ENCODE measurements around the gene ANKUB1. TPM values are rescaled to one million over a fixed set of nuclear protein-coding genes. Genes with fewer than 3 reads are reported as not detected.

The ANKUB1 gene
- total RNA-seq, 1 experiment from 2014 or later, result 0.12 TPM

DNA sequence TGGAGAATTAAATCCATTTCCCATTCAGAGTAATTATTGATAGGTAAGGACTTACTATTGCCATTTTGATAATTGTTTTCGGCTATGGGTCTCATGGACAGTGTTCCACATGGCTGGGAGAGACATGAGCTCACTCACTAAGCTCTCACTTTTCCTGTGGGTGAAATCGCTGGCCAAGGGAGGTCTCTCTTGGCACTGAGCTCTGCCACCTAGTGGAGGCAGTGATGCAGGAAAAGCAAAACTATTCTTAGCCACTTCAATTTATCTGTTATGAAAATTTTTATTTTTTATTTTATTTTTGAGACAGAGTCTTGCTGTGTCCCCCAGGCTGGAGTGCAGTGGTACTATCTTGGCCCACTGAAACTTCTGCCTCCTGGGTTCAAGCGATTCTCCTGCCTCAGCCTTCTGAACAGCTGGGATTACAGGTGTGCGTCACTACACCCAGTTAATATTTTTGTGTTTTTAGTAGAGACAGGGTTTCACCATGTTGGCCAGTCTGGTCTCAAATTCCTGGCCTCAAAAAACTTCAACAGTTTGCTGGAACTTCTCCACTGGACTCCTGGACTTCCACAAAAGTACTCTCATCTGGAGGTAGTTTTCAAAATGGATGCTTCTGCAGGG, 16.0 kb upstream of the ANKUB1 start:
- DNase-seq (ENCODE audit: low read depth), result peak; percentile 73

GRCh38 chr3:149806171-149806778, 13.9 kb upstream of the ANKUB1 start:
- DNase-seq (ENCODE audit: low read depth), result no peak

DNA sequence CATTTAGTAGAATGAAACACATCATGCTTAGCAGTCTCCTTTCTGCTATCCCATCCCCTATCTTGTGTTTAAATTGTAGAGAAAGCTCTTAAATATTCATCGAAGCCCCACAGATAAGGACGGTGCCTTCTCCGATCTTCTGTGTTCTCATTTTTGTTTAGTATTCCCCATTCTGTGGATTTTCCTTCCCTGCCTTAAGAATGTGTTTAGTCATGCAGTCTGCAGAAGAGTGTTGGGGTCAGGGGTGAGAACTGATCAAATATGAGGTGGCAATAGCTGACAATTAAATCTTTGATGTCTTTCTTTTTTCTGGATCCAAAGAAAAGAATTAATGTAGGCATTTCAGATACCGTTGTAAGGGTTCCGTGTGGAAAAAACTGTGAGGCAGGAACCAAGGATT, 9.3 kb upstream of the ANKUB1 start:
- no peak for DNase-seq (ENCODE audit: low read depth)

DNA sequence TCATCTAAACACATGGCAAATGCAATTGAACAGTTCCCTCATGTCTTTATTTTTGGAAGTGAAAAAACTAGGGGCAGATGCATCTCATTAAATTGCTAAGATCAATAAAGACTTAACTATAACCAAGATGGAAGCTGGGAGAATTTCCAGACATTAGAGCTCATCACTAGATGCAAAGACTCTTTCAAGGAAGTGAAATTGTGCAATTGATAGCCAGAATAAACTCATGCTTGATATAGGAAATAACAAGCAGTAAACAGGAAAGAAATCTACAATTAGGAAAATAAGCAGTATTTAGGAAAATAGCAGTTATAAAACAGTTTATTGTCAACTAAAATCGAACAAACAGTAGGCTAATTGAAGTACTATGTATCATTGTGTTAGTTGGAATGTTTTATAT, 8.8 kb upstream of the ANKUB1 start:
- no peak for DNase-seq (ENCODE audit: low read depth)

DNA sequence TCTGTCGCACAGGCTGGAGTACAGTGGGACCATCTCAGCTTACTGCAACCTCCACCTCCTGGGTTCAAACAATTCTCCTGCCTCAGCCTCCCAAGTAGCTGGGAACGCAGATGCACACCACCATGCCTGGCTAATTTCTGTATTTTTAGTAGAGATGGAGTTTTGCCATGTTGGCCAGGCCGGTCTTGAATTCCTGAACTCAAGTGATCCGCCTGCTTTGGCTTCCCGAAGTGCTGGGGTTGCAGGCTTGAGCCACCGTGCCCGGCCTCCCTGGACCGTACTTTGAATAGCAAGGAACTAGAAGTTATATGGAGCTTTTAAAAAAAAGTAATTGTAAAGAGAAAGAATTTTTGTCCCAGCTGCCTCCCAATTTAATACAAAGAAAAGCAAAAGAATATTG, 8.3 kb upstream of the ANKUB1 start:
- DNase-seq (ENCODE audit: low read depth), result no peak

DNA sequence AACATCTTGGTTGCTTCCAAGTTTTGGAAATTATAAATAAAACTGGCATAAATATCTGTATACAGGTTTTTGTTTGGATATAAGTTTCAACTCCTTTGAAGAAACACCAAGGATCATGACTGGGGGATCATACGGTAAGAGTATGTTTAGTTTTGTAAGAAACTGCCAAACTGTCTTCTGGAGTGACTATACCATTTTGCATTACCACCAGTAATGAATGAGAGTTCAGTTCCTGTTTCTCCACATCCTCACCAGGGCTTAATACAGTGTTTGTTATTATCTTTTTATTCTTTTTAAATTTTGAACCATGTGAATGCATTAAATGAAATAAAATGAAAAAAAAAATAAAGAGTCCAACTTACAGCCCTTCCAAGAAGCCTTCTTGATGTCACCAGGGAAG, 3.7 kb upstream of the ANKUB1 start:
- DNase-seq (ENCODE audit: low read depth), result no peak

DNA sequence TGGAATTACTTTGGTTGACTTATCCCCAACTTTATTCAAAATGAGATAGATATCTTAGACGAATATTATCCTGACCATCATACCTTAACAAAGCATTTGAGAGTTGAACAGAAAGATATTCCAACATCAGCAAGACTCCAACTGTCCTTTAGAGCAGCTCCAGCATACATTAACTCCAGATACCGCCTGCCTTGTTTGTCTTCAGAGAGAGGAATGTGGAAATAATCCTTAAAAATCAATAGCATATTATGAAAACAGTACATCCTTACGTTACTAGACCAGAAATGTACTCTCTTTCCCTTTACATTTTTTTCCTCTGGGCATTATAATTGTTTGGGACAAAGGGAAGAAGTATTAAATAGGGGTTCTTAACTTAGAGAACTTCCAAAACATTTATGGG, 1.7 kb downstream of the ANKUB1 start:
- DNase-seq (ENCODE audit: low read depth), result no peak

- no peak for DNase-seq (ENCODE audit: low read depth)
Observed at GRCh38 chr3:149790268-149790667, 2.1 kb downstream of the ANKUB1 start.

GRCh38 chr3:149784064-149784704, 8.2 kb downstream of the ANKUB1 start:
- peak; percentile 13 for DNase-seq (ENCODE audit: low read depth)

DNA sequence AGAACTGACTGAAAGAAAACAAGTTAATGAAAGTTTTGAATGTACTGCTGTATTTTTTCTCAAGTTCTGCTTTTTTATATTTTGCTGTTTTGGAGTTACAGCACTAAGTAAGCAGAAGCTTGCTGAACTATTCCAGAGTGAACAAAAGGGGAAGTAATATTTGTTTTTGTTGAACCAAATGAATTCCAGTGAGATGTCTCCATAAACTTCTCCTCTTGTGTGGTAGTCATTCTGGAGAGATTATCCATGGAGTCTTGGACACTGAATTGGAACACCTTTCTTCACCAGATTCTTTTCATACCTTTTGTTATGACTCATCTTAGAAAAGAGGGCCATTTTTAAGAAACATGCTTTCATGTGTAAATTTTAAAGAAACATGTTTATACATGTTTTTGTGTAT, 8.8 kb downstream of the ANKUB1 start:
- DNase-seq (ENCODE audit: low read depth), result peak; percentile 47

DNA sequence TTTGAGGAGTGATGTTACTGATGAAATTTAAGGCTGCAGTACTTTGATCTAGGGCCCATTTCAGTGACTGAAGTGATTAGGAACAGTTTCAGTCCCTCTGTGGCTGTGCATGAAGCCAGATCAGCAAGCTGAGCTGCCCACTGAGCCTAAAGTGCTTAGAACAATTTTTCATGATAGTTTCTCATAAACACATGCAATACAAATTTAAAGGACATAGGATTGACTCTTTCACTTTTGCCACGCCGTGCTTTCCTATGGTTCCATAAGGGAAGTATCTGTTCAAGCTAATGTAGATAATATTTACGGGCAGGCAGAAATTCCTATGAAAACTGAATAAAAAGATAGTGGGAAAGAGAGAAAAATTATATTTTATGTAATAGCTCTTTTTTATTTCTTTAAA, 10.6 kb downstream of the ANKUB1 start:
- DNase-seq (ENCODE audit: low read depth), result no peak

DNA sequence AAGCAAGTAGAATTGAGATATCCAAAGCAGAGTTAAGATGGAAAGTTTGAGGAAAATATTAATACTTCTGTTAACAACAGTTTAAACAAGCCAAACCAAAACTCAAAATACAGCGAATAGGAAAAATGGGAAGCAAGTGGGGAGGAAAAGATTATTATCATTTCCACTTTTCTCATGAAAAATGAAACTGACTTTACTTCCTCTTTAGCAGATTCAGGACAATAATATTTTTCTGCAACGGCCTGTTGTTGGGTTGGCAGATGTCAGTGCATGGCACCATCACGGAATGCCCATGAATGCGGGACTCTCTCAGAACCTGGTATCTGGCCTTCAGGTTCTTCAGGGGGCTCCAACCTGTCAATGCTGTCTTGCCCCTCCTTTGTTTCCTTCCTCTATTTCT, 11.1 kb downstream of the ANKUB1 start:
- DNase-seq (ENCODE audit: low read depth), result no peak

DNA sequence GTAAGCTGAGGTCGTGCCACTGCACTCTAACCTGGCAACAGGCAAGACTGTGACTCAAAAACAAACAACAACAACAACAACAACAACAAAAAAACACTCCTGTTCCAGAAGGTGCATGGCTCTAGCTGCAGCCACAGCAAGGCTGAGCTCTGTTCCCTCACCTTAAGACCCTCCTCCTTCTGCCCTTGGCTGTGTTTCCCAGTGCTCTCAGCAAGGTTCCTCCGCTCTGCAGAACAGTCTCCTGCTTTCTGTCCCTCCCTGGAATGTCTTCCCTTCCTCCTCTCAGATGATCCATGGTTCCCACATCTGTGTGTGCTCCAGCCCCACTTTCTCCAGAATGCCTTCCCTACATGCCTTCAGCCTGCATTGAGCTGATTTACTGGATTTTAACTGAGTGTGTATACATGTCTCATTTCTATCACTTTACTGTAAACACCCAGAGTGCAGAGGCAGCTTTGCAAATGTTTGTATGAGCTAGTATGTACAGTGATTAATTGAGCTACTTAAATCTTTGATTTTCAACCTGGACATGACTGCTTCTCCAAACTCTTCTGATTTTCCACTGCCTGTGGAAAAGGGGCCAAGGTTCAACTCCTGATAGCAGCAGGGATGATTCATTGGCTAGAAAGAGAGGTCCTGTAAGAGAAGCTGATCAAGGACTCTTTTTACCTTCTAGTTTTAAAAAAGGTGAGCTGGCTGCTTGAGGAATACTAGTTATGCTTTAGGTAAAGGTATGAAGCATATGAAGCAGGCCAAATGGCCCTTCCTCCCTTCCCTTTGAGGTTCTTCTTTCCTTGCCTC, 14.7 kb downstream of the ANKUB1 start:
- no peak for DNase-seq (ENCODE audit: low read depth)

- DNase-seq (ENCODE audit: low read depth), result no peak
Observed at GRCh38 chr3:149776170-149776569, 16.2 kb downstream of the ANKUB1 start.

- DNase-seq (ENCODE audit: low read depth), result peak; percentile 20
Observed at GRCh38 chr3:149772861-149773260, 19.5 kb downstream of the ANKUB1 start.

- DNase-seq (ENCODE audit: low read depth), result peak; percentile 46
Observed at GRCh38 chr3:149771652-149772271, 20.6 kb downstream of the ANKUB1 start.

GRCh38 chr3:149770246-149770645, 22.1 kb downstream of the ANKUB1 start:
- no peak for DNase-seq (ENCODE audit: low read depth)

GRCh38 chr3:149768704-149769103, 23.6 kb downstream of the ANKUB1 start:
- DNase-seq (ENCODE audit: low read depth), result no peak

DNA sequence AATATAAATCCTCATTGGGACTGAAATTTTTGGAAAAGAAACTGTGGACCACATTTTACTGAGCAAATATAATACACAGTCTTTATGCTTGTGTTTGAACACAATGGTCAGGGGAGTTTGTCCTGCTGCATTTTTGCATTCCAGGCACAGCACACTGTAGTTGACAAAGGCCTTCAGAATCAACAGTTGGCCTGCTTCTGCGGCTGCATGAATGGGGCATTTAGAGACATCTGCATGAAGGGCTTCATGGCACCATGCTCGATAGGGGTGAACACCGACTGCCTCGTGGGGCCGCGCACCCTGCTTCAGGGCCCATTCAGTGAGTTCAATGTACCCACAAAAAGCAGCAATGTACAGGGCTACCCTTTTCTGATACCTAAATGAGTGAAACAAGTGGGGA, 24.6 kb downstream of the ANKUB1 start:
- no peak for DNase-seq (ENCODE audit: low read depth)

GRCh38 chr3:149765762-149766334, 26.5 kb downstream of the ANKUB1 start:
- DNase-seq (ENCODE audit: low read depth), result peak; percentile 27

DNA sequence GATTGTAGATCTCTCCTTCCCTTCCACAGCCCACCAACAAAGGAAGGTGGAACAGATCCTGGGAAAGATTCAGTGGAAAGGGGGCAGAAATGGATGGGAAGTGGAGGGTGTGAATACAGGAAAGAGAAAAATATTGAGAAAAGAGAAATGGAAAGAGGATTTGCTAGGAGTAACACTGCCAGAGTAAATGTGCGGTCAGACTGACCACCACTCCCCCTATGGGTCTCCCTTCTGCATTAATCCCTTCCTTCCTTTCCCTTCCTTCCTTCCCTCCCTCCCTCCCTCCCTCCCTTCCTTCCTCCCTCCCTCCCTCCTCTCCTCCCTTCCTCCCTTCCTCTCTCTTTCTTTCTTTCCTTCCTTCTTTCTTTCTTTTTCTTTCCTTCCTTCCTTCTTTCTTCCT, 28.1 kb downstream of the ANKUB1 start:
- DNase-seq (ENCODE audit: low read depth), result no peak

All from RPMI7951 (cell line).